WTC11 (cell line): ENCODE data around the gene KLK6. TPM values are rescaled to one million over a fixed set of nuclear protein-coding genes. Genes with fewer than 3 reads are reported as not detected.
A peak's percentile ranks its signal among the peaks of the same experiment; 100 is the strongest.

ENCODE experiments used
- ATAC-seq: fragments of 200-7000 bp; cut with Tn5 transposase; 2 replicates; pipeline ENCODE4 v1.10.0; 2021; ENCODE audit warnings: mild to moderate bottlenecking, moderate library complexity
- CTCF ChIA-PET: fragments of 300-600 bp; sonication (Branson Sonifier 250); formaldehyde crosslinking; loops from one replicate; lab custom pipeline; 2021; ENCODE audit warnings: antibody characterized with exemption; lab: Charles Lee
- POLR2A ChIA-PET: fragments of 350-600 bp; sonication (Branson Sonifier 250); formaldehyde crosslinking; loops from one replicate; lab custom pipeline; 2021; ENCODE audit warnings: antibody characterized with exemption; lab: Charles Lee
- DNase-seq: peaks from one replicate; pipeline ENCODE4 v3.0.0; 2021; ENCODE audit warnings: low spot score
- H3K27ac Mint-ChIP-seq: 2 replicates; pipeline ENCODE4 v1.8.0; 2021; ENCODE audit warnings: mixed read lengths
- H3K27me3 Mint-ChIP-seq: 2 replicates; pipeline ENCODE4 v1.8.0; 2021; ENCODE audit warnings: low read depth, mild to moderate bottlenecking, moderate library complexity, mixed read lengths
- H3K36me3 Mint-ChIP-seq: 2 replicates; pipeline ENCODE4 v1.8.0; 2021; ENCODE audit warnings: mixed read lengths
- H3K4me1 Mint-ChIP-seq: 2 replicates; pipeline ENCODE4 v1.8.0; 2022; ENCODE audit warnings: mixed read lengths
- H3K4me3 Mint-ChIP-seq: 2 replicates; pipeline ENCODE4 v1.8.0; 2021; ENCODE audit warnings: mild to moderate bottlenecking, moderate library complexity, mixed read lengths
- H3K9me3 Mint-ChIP-seq: 2 replicates; pipeline ENCODE4 v1.8.0; 2021; ENCODE audit warnings: mixed read lengths
- AFF4 ChIP-seq: sonication (generic); formaldehyde crosslinking; IDR thresholded peaks from 2 replicates; pipeline ENCODE4 v1.8.1; 2023; ENCODE audit warnings: mild to moderate bottlenecking, missing genetic modification reagents, borderline replicate concordance
- ATF1 ChIP-seq: sonication (generic); formaldehyde crosslinking; IDR thresholded peaks from 2 replicates; pipeline ENCODE4 v1.8.1; 2023; ENCODE audit warnings: mild to moderate bottlenecking, moderate library complexity, missing genetic modification reagents
- ATF6 ChIP-seq: sonication (generic); formaldehyde crosslinking; IDR thresholded peaks from 2 replicates; pipeline ENCODE4 v1.8.1; 2023; ENCODE audit warnings: mild to moderate bottlenecking, missing genetic modification reagents
- ELF4 ChIP-seq: sonication (generic); formaldehyde crosslinking; IDR thresholded peaks from 2 replicates; pipeline ENCODE4 v1.8.1; 2022; ENCODE audit warnings: low read depth, mild to moderate bottlenecking, moderate library complexity, missing genetic modification reagents
- ETV6 ChIP-seq: sonication (generic); formaldehyde crosslinking; IDR thresholded peaks from 2 replicates; pipeline ENCODE4 v1.8.1; 2022; ENCODE audit warnings: mild to moderate bottlenecking, missing genetic modification reagents
- FOXJ3 ChIP-seq: sonication (generic); formaldehyde crosslinking; IDR thresholded peaks from 2 replicates; pipeline ENCODE4 v1.9.0; 2021; ENCODE audit warnings: missing genetic modification reagents, mild to moderate bottlenecking, borderline replicate concordance
- JUN ChIP-seq: sonication (generic); formaldehyde crosslinking; IDR thresholded peaks from 2 replicates; pipeline ENCODE4 v1.8.0; 2023; ENCODE audit warnings: mild to moderate bottlenecking, missing genetic modification reagents
- NFATC4 ChIP-seq: fragments of 250-450 bp; sonication (Bioruptor Pico); IDR thresholded peaks from 2 replicates; pipeline ENCODE4 v1.9.0; 2021; ENCODE audit warnings: mild to moderate bottlenecking
- NR1H2 ChIP-seq: sonication (generic); formaldehyde crosslinking; IDR thresholded peaks from 2 replicates; pipeline ENCODE4 v1.9.0; 2021; ENCODE audit warnings: mild to moderate bottlenecking, moderate library complexity, missing genetic modification reagents
- PREB ChIP-seq: sonication (generic); formaldehyde crosslinking; IDR thresholded peaks from 2 replicates; pipeline ENCODE4 v1.8.1; 2022; ENCODE audit warnings: mild to moderate bottlenecking, missing genetic modification reagents, moderate library complexity, borderline replicate concordance
- PRRX2 ChIP-seq: fragments of 250-450 bp; sonication (Bioruptor Pico); IDR thresholded peaks from 2 replicates; pipeline ENCODE4 v1.8.0; 2021; ENCODE audit warnings: mild to moderate bottlenecking
- SP1 ChIP-seq: sonication (generic); formaldehyde crosslinking; conservative IDR thresholded peaks from 2 replicates; pipeline ENCODE4 v1.8.1; 2022; ENCODE audit warnings: missing genetic modification reagents
- TP53 ChIP-seq: sonication (generic); formaldehyde crosslinking; IDR thresholded peaks from 2 replicates; pipeline ENCODE4 v1.8.1; 2023; ENCODE audit warnings: mild to moderate bottlenecking, missing genetic modification reagents
- ZNF232 ChIP-seq: sonication (generic); formaldehyde crosslinking; IDR thresholded peaks from 2 replicates; pipeline ENCODE4 v1.8.0; 2022; ENCODE audit warnings: mild to moderate bottlenecking, missing genetic modification reagents
- ZNF263 ChIP-seq: sonication (generic); formaldehyde crosslinking; IDR thresholded peaks from 2 replicates; pipeline ENCODE4 v1.8.1; 2022; ENCODE audit warnings: low read depth, mild to moderate bottlenecking, moderate library complexity, missing genetic modification reagents
- ZNF396 ChIP-seq: fragments of 250-450 bp; sonication (Bioruptor Pico); IDR thresholded peaks from 2 replicates; pipeline ENCODE4 v1.8.0; 2021; ENCODE audit warnings: mild to moderate bottlenecking, moderate library complexity, borderline replicate concordance
- ZNF671 ChIP-seq: fragments of 250-450 bp; sonication (Bioruptor Pico); IDR thresholded peaks from 2 replicates; pipeline ENCODE4 v1.8.0; 2021; ENCODE audit warnings: mild to moderate bottlenecking
- total RNA-seq: library from RNA; stranded (reverse); gene quantifications from 3 replicates; pipeline ENCODE4 v1.2.3, GENCODE V29; 2021
- TF ChIP-seq, protein P1 (sequence below): sonication (generic); formaldehyde crosslinking; IDR thresholded peaks from 2 replicates; pipeline ENCODE4 v1.8.1; 2022; ENCODE audit warnings: missing genetic modification reagents, borderline replicate concordance

KLK6 gene
- total RNA-seq, 1 experiment from 2014 or later: 0.52 TPM

GRCh38 chr19:50979758-50980157 is 10.4 kb upstream of the KLK6 start:
- no peaks in the 10 kb centered on the region for H3K36me3 Mint-ChIP-seq
- TF ChIP-seq ZNF396 (no peak), PRRX2 (CRISPR knock-in tag) (no peak)
- TF ChIP-seq, all 79 proteins: peak for 0
- DNase-seq: no peak
- Mint-ChIP-seq H3K4me1 (peaks cover 39% of the 10 kb centered on the region), H3K27ac (no peak overlapping the region), H3K4me3 (no peak overlapping the region), H3K9me3 (peaks cover 4% of the 10 kb centered on the region), H3K27me3 (peaks cover 34% of the 10 kb centered on the region)
- ChIA-PET POLR2A (no interaction called here), CTCF (interaction anchor here (0.7 to 1.2 kb wide), 7 partner anchors 17 to 255 kb away, joined by 3 to 4 read pairs (median 3); partner anchors contain the start of gene KLK8)
- ATAC-seq: no peak

- H3K4me1 Mint-ChIP-seq: peaks cover 45% of the 10 kb centered on the region
- ChIA-PET POLR2A (interaction anchor here (0.7 kb wide), 1 partner anchor 74 kb away, joined by 4 read pairs; no protein-coding TSS in a partner anchor), CTCF (interaction anchor here (0.7 kb wide), 2 partner anchors 16 to 116 kb away, joined by 3 read pairs; no protein-coding TSS in a partner anchor)
- no peaks in the 10 kb centered on the region for H3K36me3 Mint-ChIP-seq
- DNase-seq: no peak
- H3K4me3 Mint-ChIP-seq: no peak overlapping the region
- H3K27ac Mint-ChIP-seq: no peak overlapping the region
- no peak for ATAC-seq
- peaks cover 4% of the 10 kb centered on the region for H3K9me3 Mint-ChIP-seq
- H3K27me3 Mint-ChIP-seq: peaks cover 27% of the 10 kb centered on the region
- TF ChIP-seq ZNF671 (CRISPR knock-in tag) (no peak), FOXJ3 (no peak), SP1 (no peak), JUN (CRISPR knock-in tag) (no peak), ETV6 (CRISPR knock-in tag) (no peak), PREB (CRISPR knock-in tag) (no peak)
These were observed 9.5 kb upstream of the KLK6 start for GRCh38 chr19:50978772-50979390.

DNA sequence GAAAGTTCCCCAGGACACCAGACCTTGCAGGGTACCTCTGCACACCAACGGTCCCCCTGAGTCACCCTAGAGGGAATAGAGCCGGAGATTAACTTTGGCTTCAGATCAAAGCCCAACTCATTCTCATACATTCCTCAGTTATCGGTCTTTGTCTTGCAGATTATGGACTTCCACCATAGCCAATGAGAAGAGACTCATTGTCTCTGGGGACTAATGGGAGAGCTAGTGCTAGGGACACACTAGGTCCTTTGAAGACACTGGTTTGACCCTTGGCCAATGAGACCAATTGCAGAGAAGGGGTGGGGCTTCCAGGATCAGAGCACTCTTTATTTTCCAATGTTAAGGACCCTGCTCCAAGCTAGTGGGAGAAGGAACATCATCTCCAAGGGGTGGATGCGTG is 8.2 kb upstream of the KLK6 start:
- peaks cover 21% of the 10 kb centered on the region for H3K27me3 Mint-ChIP-seq

DNA sequence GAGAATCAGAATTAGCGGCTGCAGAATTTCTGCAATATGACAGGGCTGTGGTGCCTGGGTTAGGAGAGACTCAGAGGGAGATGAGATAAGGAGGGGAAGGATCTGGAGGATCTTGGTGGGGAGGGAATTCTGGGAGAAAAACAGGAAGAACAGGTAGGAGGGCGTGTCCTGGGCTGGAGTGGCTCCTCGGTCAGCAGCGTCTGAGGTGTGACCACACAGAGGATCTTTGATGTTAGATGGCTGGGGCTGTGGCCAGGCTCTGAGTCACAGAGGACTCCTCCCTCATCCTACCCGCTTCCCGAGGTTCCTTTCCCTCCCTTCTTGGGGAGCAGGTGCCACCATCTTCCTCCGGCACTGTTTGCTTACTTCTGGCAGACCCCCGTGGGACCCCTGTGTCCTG is 6.4 kb upstream of the KLK6 start:
- Mint-ChIP-seq H3K9me3 (peaks cover 4% of the 10 kb centered on the region), H3K27me3 (peaks cover 9% of the 10 kb centered on the region), H3K27ac (peak overlapping the region; percentile 79), H3K4me1 (peaks cover 46% of the 10 kb centered on the region), H3K36me3 (no peaks in the 10 kb centered on the region), H3K4me3 (no peak overlapping the region; the same call in 1 of the 2 replicates)
- ChIA-PET POLR2A (no interaction called here), CTCF (no interaction called here)
- peak; percentile 75 for ATAC-seq
- peak; percentile 53 for DNase-seq
- TF ChIP-seq ZNF263 (CRISPR knock-in tag) (no peak), ATF6 (CRISPR knock-in tag) (no peak), FOXJ3 (no peak), NFATC4 (CRISPR knock-in tag) (no peak), NR1H2 (no peak), PREB (CRISPR knock-in tag) (no peak), ELF4 (no peak), ZNF232 (no peak), AFF4 (CRISPR knock-in tag) (no peak), ATF1 (no peak)
- TF ChIP-seq, protein P1, sequence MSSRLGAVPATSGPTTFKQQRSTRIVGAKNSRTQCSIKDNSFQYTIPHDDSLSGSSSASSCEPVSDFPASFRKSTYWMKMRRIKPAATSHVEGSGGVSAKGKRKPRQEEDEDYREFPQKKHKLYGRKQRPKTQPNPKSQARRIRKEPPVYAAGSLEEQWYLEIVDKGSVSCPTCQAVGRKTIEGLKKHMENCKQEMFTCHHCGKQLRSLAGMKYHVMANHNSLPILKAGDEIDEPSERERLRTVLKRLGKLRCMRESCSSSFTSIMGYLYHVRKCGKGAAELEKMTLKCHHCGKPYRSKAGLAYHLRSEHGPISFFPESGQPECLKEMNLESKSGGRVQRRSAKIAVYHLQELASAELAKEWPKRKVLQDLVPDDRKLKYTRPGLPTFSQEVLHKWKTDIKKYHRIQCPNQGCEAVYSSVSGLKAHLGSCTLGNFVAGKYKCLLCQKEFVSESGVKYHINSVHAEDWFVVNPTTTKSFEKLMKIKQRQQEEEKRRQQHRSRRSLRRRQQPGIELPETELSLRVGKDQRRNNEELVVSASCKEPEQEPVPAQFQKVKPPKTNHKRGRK (CRISPR knock-in tag): no peak

More for the DNA sequence above, 8.2 kb upstream of the KLK6 start:
- peaks cover 43% of the 10 kb centered on the region for H3K4me1 Mint-ChIP-seq
- DNase-seq (no peak), ATAC-seq (no peak)
- H3K4me3 Mint-ChIP-seq: no peak overlapping the region
- H3K36me3 Mint-ChIP-seq: no peaks in the 10 kb centered on the region
- TF ChIP-seq TP53 (CRISPR knock-in tag): no peak
- CTCF ChIA-PET: interaction anchor here (0.8 kb wide), 1 partner anchor 39 kb away, joined by 3 read pairs; no protein-coding TSS in a partner anchor
- peaks cover 4% of the 10 kb centered on the region for H3K9me3 Mint-ChIP-seq
- no peak overlapping the region for H3K27ac Mint-ChIP-seq
- POLR2A ChIA-PET: no interaction called here
